HepG2 (cell line): Measurements from ENCODE around the gene HSPA1B. TPM values are rescaled to one million over a fixed set of nuclear protein-coding genes. Genes with fewer than 3 reads are reported as not detected.

Source experiments
- ATAC-seq: fragments of 200-7000 bp; cut with Tn5 transposase; 3 replicates; pipeline ENCODE4 v1.9.1; 2020; ENCODE audit warnings: mild to moderate bottlenecking, moderate library complexity
- BruUV-seq: library from RNA; stranded (reverse); fragments of 400-500 nt; replicated peaks from 2 replicates; lab custom pipeline; 2021; lab: Mats Ljungman, UMichigan
- CTCF ChIA-PET: fragments of 300-600 bp; formaldehyde crosslinking; extraction: SDS; loops from one replicate; lab custom pipeline; 2021; ENCODE audit warnings: low total read pairs, inconsistent platforms, low intra/inter-chr PET ratio; lab: Yijun Ruan, JAX
- POLR2A ChIA-PET: fragments of 350-600 bp; sonication (Branson Sonifier 250); formaldehyde crosslinking; loops from one replicate; lab custom pipeline; 2020; ENCODE audit warnings: antibody characterized with exemption, inconsistent platforms; lab: Yijun Ruan, JAX
- DNase-seq: peaks from one replicate; pipeline ENCODE4 v3.0.0-alpha.2; 2015; ENCODE audit warnings: low spot score
- FAIRE-seq: peaks from 3 replicates; lab custom pipeline; 2011; peaks lifted over from hg19 to GRCh38; lab: Jason Lieb, UNC
- H2AFZ ChIP-seq: one replicate; pipeline ENCODE4 v1.6.1; 2011; ENCODE audit warnings: low read length, inconsistent platforms
- H3K27ac ChIP-seq: fragments of 300-600 bp; 3 replicates; pipeline ENCODE4 v1.8.0; 2011; ENCODE audit warnings: mixed run types, mild to moderate bottlenecking, mixed read lengths, low read length, inconsistent platforms; ENCODE audit not compliant: insufficient read depth; ENCODE audit errors: extremely low read length
- H3K27me3 ChIP-seq, 2 experiments: fragments of 200-600 bp in 1 of 2; 2 replicates in 1 of 2; 3 replicates in 1 of 2; pipeline versions ENCODE4 v1.6.0 to v1.8.0; 2011; ENCODE audit warnings: low read length in 2 of 2, mild to moderate bottlenecking in 2 of 2, moderate library complexity in 2 of 2, inconsistent platforms in 1 of 2; ENCODE audit not compliant: insufficient read depth in 2 of 2, control insufficient read depth in 1 of 2
- H3K36me3 ChIP-seq, 2 experiments: fragments of 200-600 bp in 1 of 2; replicated peaks in 1 of 2; 2 replicates in 1 of 2; 3 replicates in 1 of 2; pipeline versions ENCODE4 v1.5.1 to v1.8.0; 2011; ENCODE audit warnings: low read length in 2 of 2, inconsistent platforms in 1 of 2; ENCODE audit not compliant: insufficient read depth in 2 of 2, control insufficient read depth in 1 of 2
- H3K4me1 ChIP-seq: 2 replicates; pipeline ENCODE4 v1.5.1; 2012; ENCODE audit warnings: low read length, inconsistent platforms; ENCODE audit not compliant: insufficient read depth
- H3K4me2 ChIP-seq: 2 replicates; pipeline ENCODE4 v1.6.0; 2011; ENCODE audit warnings: low read depth, low read length, inconsistent platforms
- H3K4me3 ChIP-seq, 3 experiments: fragments of 200-600 bp in 1 of 3; sonication (generic), shearing (Covaris generic) in 1 of 3; replicated peaks in 1 of 3; 2 replicates each; pipeline ENCODE4 v1.5.1; 2011 to 2016; ENCODE audit warnings: low read length in 3 of 3, inconsistent platforms in 2 of 3, low read depth in 2 of 3, mild to moderate bottlenecking in 2 of 3, control low read depth in 1 of 3, mixed read lengths in 1 of 3; ENCODE audit not compliant: insufficient read depth in 1 of 3
- H3K79me2 ChIP-seq: one replicate; pipeline ENCODE4 v1.6.1; 2011; ENCODE audit warnings: low read length, inconsistent platforms; ENCODE audit not compliant: insufficient read depth
- H3K9ac ChIP-seq: 2 replicates; pipeline ENCODE4 v1.6.0; 2011; ENCODE audit warnings: mild to moderate bottlenecking, low read depth, low read length, inconsistent platforms; ENCODE audit not compliant: insufficient read depth
- H3K9me3 ChIP-seq: 2 replicates; pipeline ENCODE4 v1.5.1; 2012; ENCODE audit warnings: mild to moderate bottlenecking, low read length
- H4K20me1 ChIP-seq: 2 replicates; pipeline ENCODE4 v1.6.0; 2011; ENCODE audit warnings: inconsistent platforms, mild to moderate bottlenecking, low read length, moderate library complexity; ENCODE audit not compliant: insufficient read depth
- SOX13 ChIP-seq, 3 experiments: fragments of 450-650 bp in 1 of 3; sonication (generic) in 1 of 3; formaldehyde crosslinking in 1 of 3; IDR thresholded peaks in 2 of 3; conservative IDR thresholded peaks in 1 of 3; 2 replicates each; pipeline versions ENCODE4 v1.5.0 to v1.6.1; 2016 to 2020; ENCODE audit warnings: antibody characterized with exemption in 1 of 3, mild to moderate bottlenecking in 1 of 3, missing compliant biosample characterization in 1 of 3, missing genetic modification reagents in 1 of 3, moderate library complexity in 1 of 3
- SP140L ChIP-seq: sonication (generic); formaldehyde crosslinking; IDR thresholded peaks from 2 replicates; pipeline ENCODE4 v1.4.0; 2020; ENCODE audit warnings: missing genetic modification reagents, borderline replicate concordance
- TAF1 ChIP-seq: sonication (generic); formaldehyde crosslinking; IDR thresholded peaks from 2 replicates; pipeline ENCODE4 v1.4.0; 2020; ENCODE audit warnings: missing genetic modification reagents
- THRA ChIP-seq: sonication (generic); formaldehyde crosslinking; IDR thresholded peaks from 2 replicates; pipeline ENCODE4 v1.4.0; 2020; ENCODE audit warnings: missing genetic modification reagents, borderline replicate concordance
- ZFAT ChIP-seq: sonication (generic); formaldehyde crosslinking; conservative IDR thresholded peaks from 2 replicates; pipeline ENCODE4 v1.8.1; 2023; ENCODE audit warnings: missing genetic modification reagents, inconsistent platforms
- ZNF18 ChIP-seq: sonication (generic); formaldehyde crosslinking; IDR thresholded peaks from 2 replicates; pipeline ENCODE4 v1.8.0; 2022; ENCODE audit warnings: mild to moderate bottlenecking, missing genetic modification reagents; ENCODE audit not compliant: insufficient replicate concordance
- ZNF569 ChIP-seq: sonication (generic); formaldehyde crosslinking; IDR thresholded peaks from 2 replicates; pipeline ENCODE4 v1.5.0; 2020; ENCODE audit warnings: mild to moderate bottlenecking, missing genetic modification reagents, moderate library complexity, borderline replicate concordance
- ZNF619 ChIP-seq: sonication (generic); formaldehyde crosslinking; IDR thresholded peaks from 2 replicates; pipeline ENCODE4 v1.4.0; 2020; ENCODE audit warnings: mild to moderate bottlenecking, missing genetic modification reagents
- ZNF83 ChIP-seq: sonication (generic); formaldehyde crosslinking; IDR thresholded peaks from 2 replicates; pipeline ENCODE4 v1.4.0; 2020; ENCODE audit warnings: missing genetic modification reagents, mild to moderate bottlenecking, borderline replicate concordance
- WGBS: methylation state at CpG from one replicate; pipeline ENCODE4 v1.1.6; 2017; ENCODE audit warnings: low lambda C conversion rate; 5-methylcytosine and 5-hydroxymethylcytosine counted together
- in situ Hi-C: cut with HindIII; loops from 2 replicates; pipeline ENCODE4 v1.10.0; 2017; ENCODE audit warnings: low pct_unique_long_range_greater_than_20kb; ENCODE audit not compliant: extremely low pct_ligation_motif_present
- intact Hi-C: fragments of 100-400 bp; cut with micrococcal nuclease; formaldehyde crosslinking; loops from one replicate; pipeline ENCODE4 v1.10.0; 2022; ENCODE audit not compliant: unreplicated experiment
- polyA plus RNA-seq, 8 experiments: library from polyadenylated mRNA; depleted of rRNA in 3 of 8; stranded (reverse) in 7 of 8; unstranded in 1 of 8; fragments of >200 nt; fragmentation: Illumina TruSeq in 4 of 8; extraction: Trizol in 4 of 8; gene quantifications; 2 replicates each; pipeline versions ENCODE4 v1.2.1 to v1.2.3, GENCODE V29; 2011 to 2016; ENCODE audit warnings: low read depth in 4 of 8, missing spikeins in 1 of 8, mixed read lengths in 1 of 8; ENCODE audit not compliant: insufficient read depth in 1 of 8
- total RNA-seq, 5 experiments: library from RNA; depleted of rRNA; stranded (reverse); fragments of >200 nt; fragmentation: Illumina TruSeq; extraction: Trizol; gene quantifications; 2 replicates each; pipeline ENCODE4 v1.2.3, GENCODE V29; 2016; ENCODE audit warnings: low read depth in 1 of 5
- TF ChIP-seq, protein P1 (sequence below): sonication (generic); formaldehyde crosslinking; IDR thresholded peaks from 2 replicates; pipeline ENCODE4 v1.8.0; 2022; ENCODE audit warnings: missing genetic modification reagents, low read depth, mild to moderate bottlenecking, borderline replicate concordance
- TF ChIP-seq, protein P2 (sequence below): sonication (generic); formaldehyde crosslinking; IDR thresholded peaks from 2 replicates; pipeline ENCODE4 v1.4.0; 2020; ENCODE audit warnings: mild to moderate bottlenecking, missing genetic modification reagents

The HSPA1B gene
- total and polyA plus RNA-seq, 2 of the 13 experiments (the other 11 are each of a cell fraction or from before 2014, with no cell fraction given): 26.0 to 186 TPM

DNA sequence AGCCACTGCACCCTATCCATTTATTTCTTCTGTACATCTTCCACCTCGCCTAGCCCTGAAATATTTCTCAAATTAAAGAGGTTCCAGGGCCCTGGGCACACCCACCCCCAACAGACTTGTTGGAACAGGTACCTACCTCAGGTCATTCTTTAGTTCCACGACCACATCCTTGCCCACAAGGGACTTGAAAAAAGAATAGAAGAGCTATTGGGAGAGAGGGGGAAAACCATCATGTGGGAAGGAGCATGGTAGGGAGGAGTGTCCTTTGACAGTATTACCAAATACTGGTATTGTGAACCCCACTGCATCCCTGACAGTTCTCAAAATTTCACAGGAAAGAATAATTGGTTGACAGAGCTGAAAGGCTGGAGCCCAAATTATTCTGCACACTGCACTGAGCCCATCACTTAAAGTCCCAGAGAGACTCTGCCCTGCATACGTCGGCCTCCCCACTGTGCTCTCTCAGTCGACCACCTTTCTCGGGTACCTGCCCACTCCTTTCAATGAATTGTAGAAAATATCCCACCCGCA lies 21.5 kb upstream of the HSPA1B start:
- peaks cover 0 to 9% of the 10 kb centered on the region in 2 experiments; a peak in 3 of 5 replicates for H3K36me3 ChIP-seq
- POLR2A ChIA-PET: interaction anchor here (0.9 to 5.9 kb wide), 31 partner anchors 8 to 1166 kb away, joined by 3 to 107 read pairs (median 7); partner anchors contain the start of genes AIF1, BAG6, C6orf47 and CFB
- H3K4me3 ChIP-seq: peak overlapping the region; percentile 82 to 90 (median 84)
- CTCF ChIA-PET: interaction anchor here (1.0 kb wide), 1 partner anchor 10 kb away, joined by 3 read pairs; the partner anchor contains the start of gene VARS1
- H2AFZ ChIP-seq: no peak overlapping the region
- peak overlapping the region; percentile 83 for H3K4me2 ChIP-seq
- ATAC-seq: peak; percentile 39
- intact Hi-C loops: loop anchor here (5.0 kb wide), 1 partner anchor 69 kb away; the partner anchor contains the start of gene CLIC1
- H4K20me1 ChIP-seq: no peaks in the 10 kb centered on the region
- peaks cover 37% of the 10 kb centered on the region for H3K4me1 ChIP-seq
- FAIRE-seq: no peak
- TF ChIP-seq ZNF83 (CRISPR knock-in tag): peak; percentile 34; the same call in 1 of the 2 replicates
- peak; percentile 76 for TF ChIP-seq ZNF18
- 0 out of 2 replicates have a peak, but pooled peaks have one; percentile 7 for TF ChIP-seq ZNF569
- TF ChIP-seq, protein P1, sequence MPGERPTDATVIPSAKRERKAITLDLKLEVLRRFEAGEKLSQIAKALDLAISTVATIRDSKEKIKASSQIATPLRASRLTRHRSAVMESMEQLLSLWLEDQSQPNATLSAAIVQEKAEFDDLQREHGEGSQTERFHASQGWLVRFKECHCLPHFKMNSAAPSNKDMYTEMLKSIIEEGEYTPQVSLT (CRISPR knock-in tag): no peak
- TF ChIP-seq ZFAT (CRISPR knock-in tag): no peak
- no peak for TF ChIP-seq SOX13 (IDR thresholded peaks at IDR 0.05)
- no peak for TF ChIP-seq SOX13 (CRISPR knock-in tag; conservative IDR thresholded peaks at IDR 0.05 in 1 of 2, IDR thresholded peaks at IDR 0.05 in 1 of 2)
- TF ChIP-seq TAF1 (CRISPR knock-in tag): no peak
- TF ChIP-seq, protein P2, sequence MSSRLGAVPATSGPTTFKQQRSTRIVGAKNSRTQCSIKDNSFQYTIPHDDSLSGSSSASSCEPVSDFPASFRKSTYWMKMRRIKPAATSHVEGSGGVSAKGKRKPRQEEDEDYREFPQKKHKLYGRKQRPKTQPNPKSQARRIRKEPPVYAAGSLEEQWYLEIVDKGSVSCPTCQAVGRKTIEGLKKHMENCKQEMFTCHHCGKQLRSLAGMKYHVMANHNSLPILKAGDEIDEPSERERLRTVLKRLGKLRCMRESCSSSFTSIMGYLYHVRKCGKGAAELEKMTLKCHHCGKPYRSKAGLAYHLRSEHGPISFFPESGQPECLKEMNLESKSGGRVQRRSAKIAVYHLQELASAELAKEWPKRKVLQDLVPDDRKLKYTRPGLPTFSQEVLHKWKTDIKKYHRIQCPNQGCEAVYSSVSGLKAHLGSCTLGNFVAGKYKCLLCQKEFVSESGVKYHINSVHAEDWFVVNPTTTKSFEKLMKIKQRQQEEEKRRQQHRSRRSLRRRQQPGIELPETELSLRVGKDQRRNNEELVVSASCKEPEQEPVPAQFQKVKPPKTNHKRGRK (CRISPR knock-in tag): no peak
- 0 out of 2 replicates have a peak, but pooled peaks have one; percentile 24 for TF ChIP-seq ZNF619 (CRISPR knock-in tag)
- TF ChIP-seq THRA (CRISPR knock-in tag): no peak
- 0 out of 2 replicates have a peak, but pooled peaks have one; percentile 29 for TF ChIP-seq SP140L (CRISPR knock-in tag)
- DNase-seq: no peak
- 16% methylated on average over 7 of the region's 7 CpGs for WGBS
- BruUV-seq: TSS peak; percentile 87
- H3K27me3 ChIP-seq: no peaks in the 10 kb centered on the region
- H3K79me2 ChIP-seq: peaks cover 11% of the 10 kb centered on the region
- H3K27ac ChIP-seq: peak overlapping the region; percentile 94
- no peaks in the 10 kb centered on the region for H3K9me3 ChIP-seq
- in situ Hi-C loops: no loop called here
- H3K9ac ChIP-seq: peak overlapping the region; percentile 94
